HL-60 (cell line): ENCODE measurements around the gene PLCL2.

Experiments used
- DNase-seq, 2 experiments: peaks; one replicate each; pipeline ENCODE4 v3.0.0-alpha.2; 2010 to 2020; ENCODE audit warnings: low read depth in 1 of 2, low spot score in 1 of 2
- H3K27ac ChIP-seq: fragments of 250-450 bp; sonication (Bioruptor Pico); replicated peaks from 2 replicates; pipeline ENCODE4 v1.5.1; 2020; ENCODE audit warnings: mild to moderate bottlenecking, moderate library complexity
- H3K27me3 ChIP-seq: fragments of 250-450 bp; sonication (Bioruptor Pico); 2 replicates; pipeline ENCODE4 v1.5.1; 2021; ENCODE audit warnings: mild to moderate bottlenecking, moderate library complexity; ENCODE audit not compliant: insufficient read depth, poor library complexity, severe bottlenecking
- H3K4me3 ChIP-seq: replicated peaks from 2 replicates; pipeline ENCODE4 v1.5.1; 2011; ENCODE audit warnings: mild to moderate bottlenecking, control low read depth, low read length; ENCODE audit not compliant: insufficient read depth
- GABPA ChIP-seq: IDR thresholded peaks from 2 replicates; pipeline ENCODE4 v1.6.1; 2012; ENCODE audit warnings: low read depth
- POLR2AphosphoS5 ChIP-seq: IDR thresholded peaks from 2 replicates; pipeline ENCODE4 v1.6.1; 2012; ENCODE audit warnings: low read depth
- SPI1 ChIP-seq: IDR thresholded peaks from 2 replicates; pipeline ENCODE4 v1.6.1; 2012; ENCODE audit warnings: low read depth, mild to moderate bottlenecking, borderline replicate concordance
- TF ChIP-seq, protein P1 (sequence below): IDR thresholded peaks from one replicate; pipeline ENCODE4 v1.5.1; 2011; ENCODE audit warnings: low read length, control low read depth, inconsistent platforms; ENCODE audit not compliant: insufficient read depth
- TF ChIP-seq, protein P2 (sequence below): IDR thresholded peaks from 2 replicates; pipeline ENCODE4 v1.6.1; 2012; ENCODE audit warnings: low read depth; ENCODE audit not compliant: insufficient replicate concordance

The PLCL2 gene

DNA sequence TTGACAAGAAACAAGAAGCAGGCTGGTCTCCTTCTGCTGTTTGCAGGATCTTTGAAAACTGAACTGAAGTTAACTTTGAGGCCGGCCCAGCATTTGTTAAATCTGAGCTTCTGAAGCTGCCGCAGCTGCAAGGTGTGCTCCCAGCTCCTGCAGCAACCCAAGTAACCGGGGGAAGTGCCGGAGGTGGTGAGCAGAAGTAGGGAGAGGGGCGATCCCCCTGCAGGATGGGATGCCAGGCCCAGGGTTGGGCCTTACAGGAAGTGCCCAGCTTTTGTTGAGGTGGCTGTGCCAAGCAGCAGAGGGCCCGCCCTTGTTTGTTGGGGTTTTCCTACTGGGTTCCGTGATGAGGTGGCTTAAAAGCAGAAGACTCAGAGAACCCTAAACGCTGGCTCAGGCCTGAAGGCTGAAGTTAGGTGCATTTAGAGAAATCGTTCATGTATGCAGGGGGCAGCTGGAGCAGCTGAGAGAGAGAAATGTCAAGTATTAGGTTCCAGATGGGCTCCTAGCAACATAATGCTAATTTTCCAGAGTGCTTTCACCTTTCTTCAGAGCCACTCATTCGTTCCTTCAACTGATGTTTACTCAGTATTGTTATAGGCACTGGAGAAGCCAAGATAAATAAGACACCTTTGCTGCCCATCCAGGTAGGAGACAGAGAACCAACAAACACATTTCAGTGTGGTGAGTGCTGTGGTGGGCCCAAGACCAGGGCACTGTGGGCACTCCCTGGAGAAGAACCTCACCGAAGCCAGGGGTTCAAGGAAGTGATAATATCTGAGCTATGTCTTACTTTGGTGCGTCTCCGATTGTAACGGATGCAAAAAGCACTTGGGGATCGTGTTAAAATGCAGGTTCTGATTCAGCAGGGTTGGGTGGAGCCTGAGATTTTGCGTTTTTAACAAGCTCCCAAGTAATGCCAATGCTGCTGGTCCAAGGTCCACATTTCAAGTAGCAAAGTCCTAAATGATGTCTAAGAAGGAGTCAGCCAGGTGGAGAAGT, 42.2 kb upstream of the PLCL2 start:
- Histone ChIP-seq H3K27me3 (no peaks in the 10 kb centered on the region), H3K27ac (peak overlapping the region; percentile 88), H3K4me3 (no peak overlapping the region; the same call in 1 of the 2 replicates)
- TF ChIP-seq, protein P1, sequence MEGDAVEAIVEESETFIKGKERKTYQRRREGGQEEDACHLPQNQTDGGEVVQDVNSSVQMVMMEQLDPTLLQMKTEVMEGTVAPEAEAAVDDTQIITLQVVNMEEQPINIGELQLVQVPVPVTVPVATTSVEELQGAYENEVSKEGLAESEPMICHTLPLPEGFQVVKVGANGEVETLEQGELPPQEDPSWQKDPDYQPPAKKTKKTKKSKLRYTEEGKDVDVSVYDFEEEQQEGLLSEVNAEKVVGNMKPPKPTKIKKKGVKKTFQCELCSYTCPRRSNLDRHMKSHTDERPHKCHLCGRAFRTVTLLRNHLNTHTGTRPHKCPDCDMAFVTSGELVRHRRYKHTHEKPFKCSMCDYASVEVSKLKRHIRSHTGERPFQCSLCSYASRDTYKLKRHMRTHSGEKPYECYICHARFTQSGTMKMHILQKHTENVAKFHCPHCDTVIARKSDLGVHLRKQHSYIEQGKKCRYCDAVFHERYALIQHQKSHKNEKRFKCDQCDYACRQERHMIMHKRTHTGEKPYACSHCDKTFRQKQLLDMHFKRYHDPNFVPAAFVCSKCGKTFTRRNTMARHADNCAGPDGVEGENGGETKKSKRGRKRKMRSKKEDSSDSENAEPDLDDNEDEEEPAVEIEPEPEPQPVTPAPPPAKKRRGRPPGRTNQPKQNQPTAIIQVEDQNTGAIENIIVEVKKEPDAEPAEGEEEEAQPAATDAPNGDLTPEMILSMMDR, result no peak
- TF ChIP-seq SPI1, result peak; percentile 32; the same call in 1 of the 2 replicates
- TF ChIP-seq POLR2AphosphoS5, result peak; percentile 54; the same call in 1 of the 2 replicates
- TF ChIP-seq, protein P2, sequence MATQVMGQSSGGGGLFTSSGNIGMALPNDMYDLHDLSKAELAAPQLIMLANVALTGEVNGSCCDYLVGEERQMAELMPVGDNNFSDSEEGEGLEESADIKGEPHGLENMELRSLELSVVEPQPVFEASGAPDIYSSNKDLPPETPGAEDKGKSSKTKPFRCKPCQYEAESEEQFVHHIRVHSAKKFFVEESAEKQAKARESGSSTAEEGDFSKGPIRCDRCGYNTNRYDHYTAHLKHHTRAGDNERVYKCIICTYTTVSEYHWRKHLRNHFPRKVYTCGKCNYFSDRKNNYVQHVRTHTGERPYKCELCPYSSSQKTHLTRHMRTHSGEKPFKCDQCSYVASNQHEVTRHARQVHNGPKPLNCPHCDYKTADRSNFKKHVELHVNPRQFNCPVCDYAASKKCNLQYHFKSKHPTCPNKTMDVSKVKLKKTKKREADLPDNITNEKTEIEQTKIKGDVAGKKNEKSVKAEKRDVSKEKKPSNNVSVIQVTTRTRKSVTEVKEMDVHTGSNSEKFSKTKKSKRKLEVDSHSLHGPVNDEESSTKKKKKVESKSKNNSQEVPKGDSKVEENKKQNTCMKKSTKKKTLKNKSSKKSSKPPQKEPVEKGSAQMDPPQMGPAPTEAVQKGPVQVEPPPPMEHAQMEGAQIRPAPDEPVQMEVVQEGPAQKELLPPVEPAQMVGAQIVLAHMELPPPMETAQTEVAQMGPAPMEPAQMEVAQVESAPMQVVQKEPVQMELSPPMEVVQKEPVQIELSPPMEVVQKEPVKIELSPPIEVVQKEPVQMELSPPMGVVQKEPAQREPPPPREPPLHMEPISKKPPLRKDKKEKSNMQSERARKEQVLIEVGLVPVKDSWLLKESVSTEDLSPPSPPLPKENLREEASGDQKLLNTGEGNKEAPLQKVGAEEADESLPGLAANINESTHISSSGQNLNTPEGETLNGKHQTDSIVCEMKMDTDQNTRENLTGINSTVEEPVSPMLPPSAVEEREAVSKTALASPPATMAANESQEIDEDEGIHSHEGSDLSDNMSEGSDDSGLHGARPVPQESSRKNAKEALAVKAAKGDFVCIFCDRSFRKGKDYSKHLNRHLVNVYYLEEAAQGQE, result no peak
- no peak for TF ChIP-seq GABPA
- peak; percentile 41 to 86 for DNase-seq

DNA sequence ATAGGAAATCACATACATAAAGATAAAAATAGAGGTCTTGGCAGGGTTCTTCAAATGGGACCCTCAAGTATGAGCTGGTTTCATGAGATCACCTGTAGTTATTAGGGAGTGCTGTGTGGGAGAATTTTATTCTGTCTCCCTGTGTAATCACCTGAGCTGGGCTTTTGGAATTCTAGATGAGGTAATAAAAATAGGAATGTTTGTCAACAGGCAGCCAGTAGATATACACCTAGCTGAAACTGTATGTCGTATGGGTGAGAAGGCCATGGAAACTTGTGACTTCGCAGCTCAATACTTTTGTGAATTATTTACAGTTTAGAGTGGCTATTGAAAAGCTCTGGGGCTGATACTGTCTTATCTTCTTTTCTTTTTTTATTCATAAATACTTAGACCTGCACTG, 40.5 kb upstream of the PLCL2 start:
- H3K4me3 ChIP-seq, result no peak overlapping the region
- TF ChIP-seq POLR2AphosphoS5 (no peak), GABPA (no peak), SPI1 (no peak)
- TF ChIP-seq, protein P2, result no peak
- H3K27ac ChIP-seq, result peak overlapping the region; percentile 88
- H3K27me3 ChIP-seq, result no peaks in the 10 kb centered on the region
- DNase-seq, result no peak

DNA sequence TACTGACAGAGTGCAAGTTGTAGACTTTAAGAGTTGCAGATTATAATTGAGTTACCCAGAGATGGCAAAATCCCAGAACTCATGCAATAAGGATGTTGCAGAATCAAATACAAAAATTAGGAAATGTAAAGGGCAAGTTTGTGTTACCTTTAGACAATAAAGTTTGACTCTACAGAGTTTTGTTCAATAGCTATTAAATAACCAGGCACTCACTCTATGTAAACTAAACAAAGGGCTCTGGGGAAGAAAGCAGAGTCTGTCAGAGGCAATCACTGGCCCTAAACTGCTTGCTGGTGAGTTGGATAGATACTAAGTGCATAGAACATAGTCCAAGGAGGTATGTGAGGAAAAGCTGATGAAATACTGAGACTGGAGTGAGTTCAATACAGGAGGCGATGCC, 40.0 kb upstream of the PLCL2 start:
- no peaks in the 10 kb centered on the region for H3K27me3 ChIP-seq
- peak overlapping the region; percentile 88 for H3K27ac ChIP-seq
- peak in 1 of 2 experiments; percentile 37 for DNase-seq
- TF ChIP-seq, protein P1, result no peak
- TF ChIP-seq GABPA, result no peak
- H3K4me3 ChIP-seq, result no peak overlapping the region

DNA sequence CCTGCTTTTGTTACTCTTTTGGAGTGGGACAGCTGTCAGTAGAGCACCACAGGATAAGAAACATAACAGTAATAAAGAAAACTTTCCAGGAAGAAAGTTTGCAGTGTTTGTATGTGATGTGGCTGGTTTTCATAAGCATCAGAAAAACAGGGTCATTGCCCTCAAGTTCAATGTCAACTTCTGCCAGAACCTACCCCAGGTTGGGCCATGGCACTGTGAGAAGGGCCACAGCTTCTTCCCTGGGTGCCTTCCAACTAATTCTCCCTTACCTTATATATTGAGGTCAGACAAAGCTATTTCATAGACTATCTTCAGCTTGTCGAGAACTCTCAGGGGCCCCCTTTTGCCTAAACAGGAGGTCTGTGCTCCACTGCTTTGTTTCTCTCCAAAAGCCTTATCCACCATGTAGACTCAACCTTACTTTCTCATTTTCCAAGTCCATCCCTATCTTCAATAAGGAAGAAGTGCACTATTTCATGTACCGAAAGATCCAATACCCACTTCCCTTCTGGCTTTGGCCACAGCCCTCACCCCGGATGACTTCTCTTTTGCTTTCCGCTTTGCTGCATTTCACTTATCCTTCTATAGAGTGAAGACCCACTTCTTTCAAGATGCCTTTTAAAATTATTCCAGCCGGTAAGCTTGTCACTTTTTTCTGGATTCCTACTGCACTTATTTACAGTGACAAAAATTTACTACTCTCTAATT, 38.2 kb upstream of the PLCL2 start:
- no peak for TF ChIP-seq GABPA
- TF ChIP-seq SPI1, result peak; percentile 83
- TF ChIP-seq, protein P1, result no peak
- no peak for TF ChIP-seq POLR2AphosphoS5
- TF ChIP-seq, protein P2, result no peak
- H3K27ac ChIP-seq, result no peak overlapping the region
- no peak overlapping the region for H3K4me3 ChIP-seq
- DNase-seq, result peak in 1 of 2 experiments; percentile 46
- H3K27me3 ChIP-seq, result no peaks in the 10 kb centered on the region
